HG02852 (cell line): Measurements from ENCODE around the gene FRAS1.
"Not testable (repeated sequence)": the region's sequence is repeated elsewhere in the genome, so short reads cannot be mapped to it uniquely, and the experiment has no call there.

Source experiments
- ATAC-seq: cut with Tn5 transposase; IDR thresholded peaks from one replicate; pipeline ENCODE4 v1.9.1; 2021; ENCODE audit warnings: mild to moderate bottlenecking, moderate library complexity; ENCODE audit not compliant: unreplicated experiment

FRAS1 gene, protein sequence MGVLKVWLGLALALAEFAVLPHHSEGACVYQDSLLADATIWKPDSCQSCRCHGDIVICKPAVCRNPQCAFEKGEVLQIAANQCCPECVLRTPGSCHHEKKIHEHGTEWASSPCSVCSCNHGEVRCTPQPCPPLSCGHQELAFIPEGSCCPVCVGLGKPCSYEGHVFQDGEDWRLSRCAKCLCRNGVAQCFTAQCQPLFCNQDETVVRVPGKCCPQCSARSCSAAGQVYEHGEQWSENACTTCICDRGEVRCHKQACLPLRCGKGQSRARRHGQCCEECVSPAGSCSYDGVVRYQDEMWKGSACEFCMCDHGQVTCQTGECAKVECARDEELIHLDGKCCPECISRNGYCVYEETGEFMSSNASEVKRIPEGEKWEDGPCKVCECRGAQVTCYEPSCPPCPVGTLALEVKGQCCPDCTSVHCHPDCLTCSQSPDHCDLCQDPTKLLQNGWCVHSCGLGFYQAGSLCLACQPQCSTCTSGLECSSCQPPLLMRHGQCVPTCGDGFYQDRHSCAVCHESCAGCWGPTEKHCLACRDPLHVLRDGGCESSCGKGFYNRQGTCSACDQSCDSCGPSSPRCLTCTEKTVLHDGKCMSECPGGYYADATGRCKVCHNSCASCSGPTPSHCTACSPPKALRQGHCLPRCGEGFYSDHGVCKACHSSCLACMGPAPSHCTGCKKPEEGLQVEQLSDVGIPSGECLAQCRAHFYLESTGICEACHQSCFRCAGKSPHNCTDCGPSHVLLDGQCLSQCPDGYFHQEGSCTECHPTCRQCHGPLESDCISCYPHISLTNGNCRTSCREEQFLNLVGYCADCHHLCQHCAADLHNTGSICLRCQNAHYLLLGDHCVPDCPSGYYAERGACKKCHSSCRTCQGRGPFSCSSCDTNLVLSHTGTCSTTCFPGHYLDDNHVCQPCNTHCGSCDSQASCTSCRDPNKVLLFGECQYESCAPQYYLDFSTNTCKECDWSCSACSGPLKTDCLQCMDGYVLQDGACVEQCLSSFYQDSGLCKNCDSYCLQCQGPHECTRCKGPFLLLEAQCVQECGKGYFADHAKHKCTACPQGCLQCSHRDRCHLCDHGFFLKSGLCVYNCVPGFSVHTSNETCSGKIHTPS (N-terminal part only)

DNA sequence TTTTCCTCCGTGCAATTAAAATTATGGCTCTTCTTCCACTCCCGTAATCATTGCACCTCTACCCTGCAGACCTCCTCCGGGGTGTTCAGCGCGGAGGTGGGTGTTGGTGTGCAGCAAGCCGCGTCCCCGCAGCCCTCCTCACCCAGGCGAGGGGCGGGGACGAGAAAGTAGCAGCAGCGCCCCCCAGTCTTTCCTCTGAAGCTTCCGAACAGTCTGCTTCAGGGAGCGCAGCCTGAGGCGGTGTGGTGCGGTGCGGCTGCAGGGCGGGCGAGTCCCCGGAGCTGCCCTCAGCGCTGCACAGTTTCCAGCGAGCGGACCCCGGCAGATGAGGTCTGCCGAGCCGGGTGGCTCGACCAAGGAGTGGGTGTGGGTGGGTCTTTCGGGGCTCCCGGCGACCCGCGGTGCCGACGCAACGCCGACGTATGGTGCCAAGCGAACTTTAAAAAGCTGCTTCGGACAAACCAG, at the start of gene FRAS1:
TSS of gene FRAS1 (plus strand) at position 189 of the 465 bp plus-strand sequence. CDS start 687 bp downstream, outside the sequence.
- ATAC-seq, result peak; percentile 18

DNA sequence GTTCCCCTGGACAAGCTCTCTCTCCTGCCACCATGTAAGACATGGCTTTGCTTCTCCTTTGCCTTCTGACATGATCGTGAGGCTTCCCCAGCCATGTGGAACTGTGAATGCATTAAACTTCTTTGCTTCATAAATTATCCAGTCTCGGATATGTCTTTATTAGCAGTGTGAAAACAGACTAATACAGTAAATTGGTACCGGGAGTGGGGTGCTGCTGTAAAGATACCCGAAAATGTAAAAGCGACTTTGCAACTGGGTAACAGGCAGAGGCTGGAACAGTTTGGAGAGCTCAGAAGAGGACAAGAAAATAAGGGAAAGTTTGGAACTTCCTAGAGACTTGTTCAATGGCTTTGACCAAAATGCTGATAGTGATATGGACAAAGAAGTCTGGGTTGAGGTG, 46.1 kb upstream of the FRAS1 start:
- ATAC-seq, result not testable (repeated sequence)

DNA sequence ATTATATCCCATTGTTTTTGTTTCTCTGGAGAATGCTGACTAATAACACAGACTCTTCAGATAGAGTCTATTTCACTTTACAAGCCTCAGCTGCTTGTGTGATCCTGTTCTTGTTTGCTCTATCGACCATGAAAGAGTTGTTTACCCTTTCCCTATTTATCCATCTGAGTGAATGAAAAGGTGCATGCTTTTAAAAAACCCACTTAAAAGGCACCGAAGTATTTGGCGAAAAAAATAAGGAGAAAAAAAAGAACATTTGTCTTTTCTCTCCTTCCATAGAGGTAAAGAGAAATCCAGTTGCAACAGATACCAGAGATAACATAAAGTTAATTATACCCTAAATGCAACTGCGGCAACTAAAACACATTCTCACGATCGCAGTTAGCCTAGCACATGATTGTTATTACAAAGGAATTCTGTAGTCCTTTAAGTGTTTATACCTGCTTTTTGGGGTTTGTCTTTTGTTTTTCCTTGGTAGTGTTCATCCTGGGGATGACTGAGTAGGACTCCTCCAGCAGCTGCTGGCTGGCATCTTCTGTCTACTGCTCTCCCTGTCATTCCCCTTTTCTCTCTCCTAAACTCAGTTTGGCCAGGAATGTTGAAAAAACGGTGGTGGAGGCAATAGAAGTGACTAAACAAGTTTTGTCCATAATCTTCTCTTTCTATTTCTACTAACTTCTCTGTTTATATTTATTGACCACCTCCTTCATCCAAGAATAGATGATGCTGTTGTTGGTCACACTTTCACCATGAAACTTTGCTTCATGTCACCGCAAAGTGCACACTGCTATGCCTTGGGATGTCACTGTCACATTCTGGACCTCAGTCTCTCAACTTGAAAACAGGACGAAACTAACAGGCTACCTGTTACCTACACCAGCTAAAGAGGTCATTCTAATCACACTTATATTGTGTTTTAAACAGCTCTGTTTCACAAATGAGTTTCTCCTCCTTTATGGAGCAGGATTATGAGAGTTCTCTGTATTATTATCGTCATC, 41.9 kb upstream of the FRAS1 start:
- ATAC-seq, result no peak

DNA sequence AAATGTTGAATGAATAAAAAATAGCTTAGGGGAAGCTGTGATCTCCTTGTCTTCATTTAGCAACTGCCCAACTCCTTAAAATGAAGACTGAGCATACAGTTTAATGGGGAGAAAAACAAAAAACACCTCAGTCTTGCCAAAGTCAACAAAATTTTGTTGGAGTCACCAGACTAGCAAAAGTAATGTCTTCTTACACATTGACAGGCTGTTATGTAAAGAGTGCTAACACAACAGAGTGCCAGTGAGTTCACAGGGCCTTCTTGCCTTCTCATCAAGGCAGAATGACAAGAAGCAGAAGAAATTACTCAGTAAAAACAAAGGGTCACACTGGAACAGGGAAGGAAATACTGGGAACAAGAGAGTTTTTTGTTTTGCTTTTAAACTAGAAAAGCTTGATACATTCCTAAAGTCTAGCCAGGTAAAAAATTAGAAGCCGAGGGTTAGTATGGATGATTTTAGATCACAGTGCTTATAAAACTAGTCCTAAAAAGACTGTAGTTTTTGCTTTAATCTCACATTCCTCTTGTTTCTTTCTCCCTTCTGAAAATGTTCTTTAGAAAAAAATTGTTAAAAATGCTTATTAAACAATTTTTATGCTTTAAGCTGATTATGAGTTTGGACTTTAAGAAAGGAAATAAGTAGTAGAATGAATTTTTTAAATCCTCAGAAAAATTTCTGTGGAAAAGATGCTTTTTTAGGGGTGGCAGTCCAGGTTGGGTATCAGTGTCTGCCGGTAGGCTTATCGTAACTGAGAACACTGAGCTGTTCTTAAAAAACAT, 38.7 kb upstream of the FRAS1 start:
- ATAC-seq, result no peak

DNA sequence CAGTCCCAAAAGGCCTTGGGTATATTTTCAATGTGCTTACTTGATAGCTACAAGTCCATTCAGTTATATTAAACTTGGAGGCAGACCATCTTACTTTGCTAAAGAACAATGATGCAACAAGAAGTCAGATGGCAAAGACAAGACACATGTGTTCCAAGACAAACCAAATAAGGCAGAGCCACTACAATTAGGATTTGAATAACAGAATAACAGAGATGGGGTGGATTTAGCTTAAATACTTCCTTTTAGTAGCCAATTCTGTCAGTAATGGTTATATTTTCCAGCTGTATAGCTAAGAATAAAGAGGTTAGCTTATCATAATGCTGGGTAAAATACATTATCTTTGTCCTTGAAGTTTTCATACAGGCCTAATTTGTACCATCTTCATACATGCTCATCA, 37.7 kb upstream of the FRAS1 start:
- no peak for ATAC-seq

GRCh38 chr4:78020677-78021076, 36.4 kb upstream of the FRAS1 start:
- no peak for ATAC-seq

- ATAC-seq, result no peak
These were observed 34.6 kb upstream of the FRAS1 start for GRCh38 chr4:78022517-78022916.

DNA sequence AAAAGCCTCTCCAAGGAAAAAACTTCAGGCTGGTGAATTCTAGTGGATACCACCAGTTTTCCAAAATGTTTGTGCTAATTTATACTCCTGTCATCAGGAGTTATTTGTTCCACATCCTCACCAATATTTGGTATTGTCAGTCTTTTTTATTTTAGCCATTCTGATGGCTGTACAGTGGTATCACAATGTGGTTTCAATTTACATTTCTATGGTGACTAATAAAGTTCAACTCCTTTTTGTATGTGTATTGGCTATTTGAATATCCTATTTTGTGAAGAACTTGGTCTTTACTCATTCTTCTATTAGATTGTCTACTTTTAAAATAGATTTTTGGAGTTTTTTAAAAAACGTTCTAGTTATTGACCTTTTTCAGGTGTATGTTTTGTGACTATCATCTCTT, 33.0 kb upstream of the FRAS1 start:
- no peak for ATAC-seq

DNA sequence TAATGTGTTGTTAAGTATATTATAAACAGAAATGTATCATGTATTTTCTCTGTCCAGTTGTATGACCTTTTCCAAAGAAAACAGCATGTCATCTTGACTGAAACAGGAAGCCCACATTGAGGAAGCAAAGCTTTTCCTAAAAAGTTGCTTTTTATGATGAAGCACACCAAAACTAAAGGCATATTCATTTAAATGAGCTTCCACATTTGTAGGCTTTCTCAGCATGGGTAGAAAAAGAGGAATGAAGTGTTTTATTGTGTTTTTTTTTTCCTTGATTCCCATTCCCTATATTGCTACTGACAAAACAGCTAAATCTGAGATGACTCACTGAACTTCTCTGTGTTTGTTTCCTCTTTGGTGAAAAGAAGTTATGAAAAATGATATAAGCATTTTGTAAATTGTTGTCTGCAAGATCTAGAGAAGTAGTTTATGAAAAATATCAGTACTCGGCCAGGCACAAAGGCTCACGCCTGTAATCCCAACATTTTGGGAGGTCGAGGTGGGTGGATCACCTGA, 32.5 kb upstream of the FRAS1 start:
- ATAC-seq, result no peak

- no peak for ATAC-seq
These were observed 25.6 kb upstream of the FRAS1 start for GRCh38 chr4:78031417-78031950.

- ATAC-seq, result no peak
These were observed 24.7 kb upstream of the FRAS1 start for GRCh38 chr4:78032446-78032845.

GRCh38 chr4:78032929-78033328, 24.2 kb upstream of the FRAS1 start:
- ATAC-seq, result no peak

DNA sequence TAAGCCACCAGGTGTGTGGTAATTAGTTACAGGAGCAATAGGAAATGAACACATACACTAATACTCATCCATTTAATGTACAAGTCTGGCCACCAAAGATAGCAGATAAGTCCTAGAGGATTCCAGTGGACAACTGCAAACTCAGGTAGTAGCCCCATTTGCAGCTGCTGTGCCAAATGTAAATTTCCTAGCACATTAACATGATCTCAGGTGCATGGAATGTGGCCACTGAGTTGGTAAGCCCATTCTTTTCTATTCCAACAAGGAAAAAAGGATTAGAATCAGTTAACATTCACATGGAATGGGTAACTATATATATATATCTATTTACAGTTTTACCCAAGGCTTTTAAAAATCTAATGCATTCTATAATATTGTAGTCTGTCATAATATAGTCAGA, 23.3 kb upstream of the FRAS1 start:
- ATAC-seq, result no peak

DNA sequence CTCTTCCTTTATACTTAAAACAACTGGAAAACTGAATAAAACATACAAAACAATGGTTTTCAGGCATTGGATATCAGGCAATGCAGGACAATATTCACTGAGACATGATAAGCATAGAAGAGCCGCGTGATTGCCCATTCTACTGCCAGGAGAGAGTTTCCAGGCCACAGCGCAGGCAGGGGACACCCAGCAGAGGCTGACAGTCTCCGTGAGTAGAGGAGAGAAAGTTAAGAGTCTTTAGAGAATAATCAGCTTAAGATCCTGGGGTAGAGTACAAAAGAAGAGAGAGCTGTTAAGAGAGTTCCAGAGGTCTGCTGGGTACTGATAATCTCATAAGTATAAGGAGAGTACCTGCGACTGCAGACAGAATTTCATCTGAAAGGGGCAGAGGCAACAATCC, 18.4 kb upstream of the FRAS1 start:
- no peak for ATAC-seq

DNA sequence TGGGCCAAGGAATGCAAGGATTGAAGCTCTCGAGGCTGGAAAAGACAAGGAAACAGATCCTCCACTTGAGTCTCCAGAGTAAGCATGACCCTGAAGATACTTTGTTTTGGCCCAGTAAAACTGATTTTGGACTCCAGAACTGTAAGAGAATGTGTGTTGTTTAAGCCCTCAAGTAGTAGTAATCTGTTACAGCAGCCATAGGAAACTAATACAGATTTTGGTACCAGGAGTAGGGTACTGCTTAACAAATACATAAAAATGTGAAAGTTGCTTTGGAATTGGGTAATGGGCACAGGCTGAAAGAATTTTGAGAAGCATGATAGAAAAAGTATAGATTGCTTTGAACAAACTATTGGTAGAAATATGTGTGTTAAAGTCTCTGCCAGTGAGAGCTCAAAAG, 17.4 kb upstream of the FRAS1 start:
- ATAC-seq, result no peak

DNA sequence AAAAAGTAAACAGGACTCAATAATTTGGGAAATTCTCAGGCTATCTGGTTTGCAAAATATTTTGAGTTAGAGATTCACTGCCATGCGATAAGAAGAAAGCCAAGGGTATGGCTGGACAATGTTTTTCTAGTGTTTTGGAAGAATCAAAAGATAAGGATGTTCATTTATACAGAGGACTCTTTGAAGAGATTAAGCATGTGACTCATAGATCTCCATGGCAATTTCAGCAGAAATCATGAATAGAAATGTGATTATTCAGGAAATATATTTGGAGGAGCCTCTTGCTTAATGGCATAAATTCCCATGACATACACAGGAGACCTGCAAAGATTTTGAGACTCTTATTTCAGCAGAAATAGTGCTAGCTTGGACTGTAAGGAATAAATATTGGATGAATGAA, 16.7 kb upstream of the FRAS1 start:
- no peak for ATAC-seq

GRCh38 chr4:78047366-78047765, 9.8 kb upstream of the FRAS1 start:
- no peak for ATAC-seq

- ATAC-seq, result peak; percentile 76
These were observed 626 bp upstream of the FRAS1 start for GRCh38 chr4:78056265-78057129.
